Testis (tissue), 3 donors: Measurements from ENCODE around the gene MEGF6. TPM values are rescaled to one million over a fixed set of nuclear protein-coding genes. Genes with fewer than 3 reads are reported as not detected.

Source experiments
- DNase-seq: peaks from one replicate; pipeline ENCODE4 v3.0.0-alpha.2; 2019
- H3K27ac ChIP-seq, 2 donors: fragments of 200-600 bp; sonication (generic); one replicate each; pipeline ENCODE4 v1.5.1; 2019
- H3K27me3 ChIP-seq: fragments of 200-600 bp; sonication (generic); one replicate; pipeline ENCODE4 v1.5.1; 2019
- H3K36me3 ChIP-seq: fragments of 200-600 bp; sonication (generic); one replicate; pipeline ENCODE4 v1.5.1; 2017; ENCODE audit warnings: low read depth; ENCODE audit errors: missing control alignments
- H3K4me1 ChIP-seq: fragments of 200-600 bp; sonication (generic); one replicate; pipeline ENCODE4 v1.5.1; 2019
- H3K4me3 ChIP-seq, 2 donors: fragments of 200-600 bp; sonication (generic); one replicate each; pipeline ENCODE4 v1.5.1; 2017 to 2019
- H3K9me3 ChIP-seq: fragments of 200-600 bp; sonication (generic); one replicate; pipeline ENCODE4 v1.5.1; 2017
- CTCF ChIP-seq, 3 experiments: fragments of 450-650 bp in 2 of 3; fragments of 200-600 bp in 1 of 3; sonication (generic) in 1 of 3; IDR thresholded peaks; one replicate each; pipeline ENCODE4 v1.5.1; 2016 to 2019; ENCODE audit warnings: antibody characterized with exemption in 3 of 3, mild to moderate bottlenecking in 2 of 3, moderate library complexity in 1 of 3
- POLR2A ChIP-seq: fragments of 450-650 bp; IDR thresholded peaks from one replicate; pipeline ENCODE4 v1.6.1; 2017; ENCODE audit warnings: antibody characterized with exemption, mild to moderate bottlenecking, moderate library complexity
- WGBS, 2 donors: methylation state at CpG; one replicate each; pipeline ENCODE4 v1.1.5; 2018; 5-methylcytosine and 5-hydroxymethylcytosine counted together
- intact Hi-C: fragments of 100-400 bp; cut with DNase I; formaldehyde crosslinking; loops from one replicate; pipeline ENCODE4 v1.15.1; 2023; ENCODE audit warnings: low total_unique reads
- polyA plus RNA-seq: library from polyadenylated mRNA; stranded (reverse); fragments of 350-450 nt; fragmentation: Illumina TruSeq; extraction: RNeasy Lipid Tissue Mini Kit (QIAGEN cat#74804); gene quantifications from one replicate; pipeline ENCODE4 v1.2.3, GENCODE V29; 2014; ENCODE audit warnings: low read depth, low replicate concordance; ENCODE audit not compliant: insufficient read depth
- total RNA-seq, 2 donors: library from RNA; depleted of rRNA; stranded (reverse); fragments of >200 nt; gene quantifications; one replicate each; pipeline ENCODE4 v1.2.3, GENCODE V29; 2016

The MEGF6 gene
- total and polyA plus RNA-seq, 3 donors from 2014 or later = 9.0 to 26.4 (median 16.1) TPM

- 92 to 93% methylated on average over 18 of the region's 18 CpGs for WGBS, 2 donors
- H3K27ac ChIP-seq = no peak overlapping the region
- TF ChIP-seq CTCF (IDR thresholded peaks at IDR 0.05) (no peak), POLR2A (no peak)
- H3K36me3 ChIP-seq = no peaks in the 10 kb centered on the region
- intact Hi-C loops = no loop called here
- peaks cover 14% of the 10 kb centered on the region for H3K4me1 ChIP-seq
- DNase-seq = no peak
- no peaks in the 10 kb centered on the region for H3K9me3 ChIP-seq
- no peaks in the 10 kb centered on the region for H3K27me3 ChIP-seq
- H3K4me3 ChIP-seq = no peak overlapping the region
Observed at GRCh38 chr1:3607703-3608065, 3.6 kb downstream of the MEGF6 start.

GRCh38 chr1:3606779-3607702, 4.3 kb downstream of the MEGF6 start:
- intact Hi-C loops = no loop called here
- Histone ChIP-seq H3K36me3 (no peaks in the 10 kb centered on the region), H3K27ac (no peak overlapping the region), H3K9me3 (no peaks in the 10 kb centered on the region), H3K4me3 (no peak overlapping the region), H3K27me3 (no peaks in the 10 kb centered on the region), H3K4me1 (peaks cover 14% of the 10 kb centered on the region)
- WGBS, 2 donors = 83 to 89% methylated on average over 19 to 23 of the region's 23 CpGs
- TF ChIP-seq POLR2A = no peak
- DNase-seq = no peak

GRCh38 chr1:3604997-3605823, 6.1 kb downstream of the MEGF6 start:
- TF ChIP-seq POLR2A = no peak
- TF ChIP-seq CTCF (IDR thresholded peaks at IDR 0.05) = no peak
- intact Hi-C loops = no loop called here

GRCh38 chr1:3604468-3604974, 6.8 kb downstream of the MEGF6 start:
- 94 to 97% methylated on average over 5 to 8 of the region's 8 CpGs for WGBS, 2 donors
- H3K27me3 ChIP-seq = no peaks in the 10 kb centered on the region
- H3K4me3 ChIP-seq = no peak overlapping the region
- no peaks in the 10 kb centered on the region for H3K9me3 ChIP-seq
- no peak overlapping the region for H3K27ac ChIP-seq
- TF ChIP-seq CTCF (IDR thresholded peaks at IDR 0.05) = no peak
- TF ChIP-seq POLR2A = no peak
- no peaks in the 10 kb centered on the region for H3K4me1 ChIP-seq
- DNase-seq = no peak
- intact Hi-C loops = no loop called here
- H3K36me3 ChIP-seq = no peaks in the 10 kb centered on the region

More at GRCh38 chr1:3604997-3605823, 6.1 kb downstream of the MEGF6 start:
- 95 to 97% methylated on average over 7 of the region's 7 CpGs for WGBS, 2 donors
- peaks cover under 1% of the 10 kb centered on the region for H3K4me1 ChIP-seq
- no peak for DNase-seq
- H3K36me3 ChIP-seq = no peaks in the 10 kb centered on the region
- H3K4me3 ChIP-seq = no peak overlapping the region
- no peak overlapping the region for H3K27ac ChIP-seq
- no peaks in the 10 kb centered on the region for H3K9me3 ChIP-seq
- no peaks in the 10 kb centered on the region for H3K27me3 ChIP-seq
